ENCODE data around the gene DNM3. TPM values are rescaled to one million over a fixed set of nuclear protein-coding genes. Genes with fewer than 3 reads are reported as not detected.
A peak's percentile ranks its signal among the peaks of the same experiment; 100 is the strongest.

DNM3 gene
- total and polyA plus RNA-seq, 9 of the 15 experiments (the other 6 are each of a cell fraction or from before 2014, with no cell fraction given) = 0.08 to 0.36 (median 0.22) TPM; not detected in 1

DNA sequence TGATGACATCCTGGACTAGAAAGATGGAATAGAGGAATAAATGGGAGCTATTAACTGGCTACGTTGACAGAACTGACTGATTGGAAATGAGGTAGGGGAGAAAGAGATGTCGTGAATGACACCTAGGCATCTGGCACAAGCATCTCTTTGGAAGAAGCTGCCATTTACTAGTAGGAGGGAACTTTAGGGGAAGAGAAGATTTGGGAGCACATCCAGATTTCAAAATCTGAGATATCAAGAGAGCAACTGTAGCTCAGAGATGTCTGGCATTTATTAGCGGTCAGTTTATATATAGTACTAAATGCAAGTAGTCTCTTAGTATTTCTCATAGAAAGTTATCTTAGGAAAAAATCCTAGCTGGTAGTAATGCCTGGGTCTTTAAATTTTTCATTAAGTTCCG lies 447.3 kb downstream of the DNM3 start (continued):
- TF ChIP-seq GTF2B (IDR thresholded peaks at IDR 0.05; ENCODE audit: extremely low read depth, insufficient read length) = no peak
- no peak for TF ChIP-seq CEBPB (tag; IDR thresholded peaks at IDR 0.05)
- TF ChIP-seq, protein P1, sequence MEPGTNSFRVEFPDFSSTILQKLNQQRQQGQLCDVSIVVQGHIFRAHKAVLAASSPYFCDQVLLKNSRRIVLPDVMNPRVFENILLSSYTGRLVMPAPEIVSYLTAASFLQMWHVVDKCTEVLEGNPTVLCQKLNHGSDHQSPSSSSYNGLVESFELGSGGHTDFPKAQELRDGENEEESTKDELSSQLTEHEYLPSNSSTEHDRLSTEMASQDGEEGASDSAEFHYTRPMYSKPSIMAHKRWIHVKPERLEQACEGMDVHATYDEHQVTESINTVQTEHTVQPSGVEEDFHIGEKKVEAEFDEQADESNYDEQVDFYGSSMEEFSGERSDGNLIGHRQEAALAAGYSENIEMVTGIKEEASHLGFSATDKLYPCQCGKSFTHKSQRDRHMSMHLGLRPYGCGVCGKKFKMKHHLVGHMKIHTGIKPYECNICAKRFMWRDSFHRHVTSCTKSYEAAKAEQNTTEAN (CRISPR knock-in tag; IDR thresholded peaks at IDR 0.05) = no peak

GRCh38 chr1:172289448-172289847 lies 448.1 kb downstream of the DNM3 start:
- H3K4me1 ChIP-seq (replicated peaks in 1 of 2; ENCODE audit: control insufficient read depth in 2 of 2, insufficient read depth in 2 of 2, low read length in 2 of 2) = no peaks in the 10 kb centered on the region
- no peaks in the 10 kb centered on the region for H3K79me2 ChIP-seq (ENCODE audit: control insufficient read depth, insufficient read depth, low read length)

More at GRCh38 chr1:172289448-172289847, 448.1 kb downstream of the DNM3 start:
- intact Hi-C loops (cut with micrococcal nuclease) (no loop called here), in situ Hi-C loops (cut with MboI) (no loop called here)
- BruUV-seq (replicated peaks) = no TSS peak
- no peak for DNase-seq (ENCODE audit: extremely low read depth in 1 of 4, low spot score in 3 of 4)
- H3K9me3 ChIP-seq (replicated peaks; ENCODE audit: control insufficient read depth, insufficient read depth, low read depth, low read length) = no peaks in the 10 kb centered on the region
- TF ChIP-seq DDX20 (tag; IDR thresholded peaks at IDR 0.05; ENCODE audit: low read depth) (no peak), ZNF41 (CRISPR knock-in tag; conservative IDR thresholded peaks at IDR 0.05) (no peak), ZNF316 (IDR thresholded peaks at IDR 0.05) (peak; percentile 90), ZNF583 (CRISPR knock-in tag; IDR thresholded peaks at IDR 0.05) (no peak), C11orf30 (IDR thresholded peaks at IDR 0.05; ENCODE audit: low read depth) (peak; percentile 74), HDGF (IDR thresholded peaks at IDR 0.05) (no peak), NRF1 (conservative IDR thresholded peaks at IDR 0.05 in 1 of 2, IDR thresholded peaks at IDR 0.05 in 1 of 2) (no peak), MAFG (tag; conservative IDR thresholded peaks at IDR 0.05) (peak; percentile 56; the same call in 1 of the 2 replicates)
- H3K4me3 ChIP-seq = no peak overlapping the region
- H2AFZ ChIP-seq (ENCODE audit: low read depth, low read length) = no peak overlapping the region
- ChIA-PET POLR2A (no interaction called here), CTCF (ENCODE audit: low intra/inter-chr PET ratio) (no interaction called here)
- no peaks in the 10 kb centered on the region for H4K20me1 ChIP-seq (replicated peaks; ENCODE audit: control insufficient read depth, insufficient read depth, low read length)
- FAIRE-seq = no peak
- H3K36me3 ChIP-seq (ENCODE audit: control insufficient read depth, insufficient read depth, low read length) = no peaks in the 10 kb centered on the region
- H3K27me3 ChIP-seq (ENCODE audit: control insufficient read depth in 2 of 2, insufficient read depth in 2 of 2, low read length in 2 of 2) = no peaks in the 10 kb centered on the region
- WGBS (ENCODE audit: insufficient coverage, low coverage, missing lambda C conversion rate) = 2% methylated on average over 2 of the region's 2 CpGs
- H3K4me2 ChIP-seq (ENCODE audit: insufficient read depth, low read length) = no peak overlapping the region
- no peak overlapping the region for H3K27ac ChIP-seq (ENCODE audit: extremely low read depth, low read depth, low read length)
- H3K9me1 ChIP-seq (ENCODE audit: control insufficient read depth, insufficient read depth, low read length) = no peaks in the 10 kb centered on the region
- no peak for ATAC-seq
- H3K9ac ChIP-seq (ENCODE audit: insufficient read depth in 1 of 2, low read depth in 2 of 2, low read length in 2 of 2) = no peak overlapping the region
